ENCODE data around the gene TRIM8.

- TF ChIP-seq ZBTB7A (IDR thresholded peaks at IDR 0.05; ENCODE audit: low read depth) (no peak), REST (IDR thresholded peaks at IDR 0.05; ENCODE audit: low read depth) (no peak), RAD21 (IDR thresholded peaks at IDR 0.05; ENCODE audit: low read depth) (no peak), CREB1 (IDR thresholded peaks at IDR 0.05; ENCODE audit: low read depth) (no peak), TAF1 (IDR thresholded peaks at IDR 0.05; ENCODE audit: low read depth) (no peak), EP300 (IDR thresholded peaks at IDR 0.05; ENCODE audit: borderline replicate concordance) (no peak), FOXM1 (IDR thresholded peaks at IDR 0.05; ENCODE audit: borderline replicate concordance, low read depth) (no peak), NFIC (IDR thresholded peaks at IDR 0.05) (no peak)
These were observed 18.1 kb upstream of the TRIM8 start for GRCh38 chr10:102626026-102626685.
